ENCODE results near the gene ENKUR. TPM values are rescaled to one million over a fixed set of nuclear protein-coding genes. Genes with fewer than 3 reads are reported as not detected.
"Not testable (repeated sequence)": the region's sequence is repeated elsewhere in the genome, so short reads cannot be mapped to it uniquely, and the experiment has no call there.

Gene ENKUR
- total and polyA plus RNA-seq, 8 donors, result 0.35 to 4.9 (median 1.0) TPM; not detected in 4

- H3K9me3 ChIP-seq, result no peaks in the 10 kb centered on the region
- H3K4me1 ChIP-seq, result peaks cover 0 to 4% (median 0%) of the 10 kb centered on the region in 4 donors
- H3K27me3 ChIP-seq, result no peaks in the 10 kb centered on the region
- no peak overlapping the region for H3K4me3 ChIP-seq
- DNase-seq, result peak in 1 of 2 donors; percentile 63
- WGBS, 5 donors, result 24 to 55% (median 25%) methylated on average over 2 of the region's 2 CpGs
- intact Hi-C loops (cut with DNase I; ENCODE audit: low total_unique reads), result no loop called here
- peak overlapping the region in 2 of 5 donors; percentile 1 to 14 for H3K27ac ChIP-seq
- TF ChIP-seq POLR2A (IDR thresholded peaks at IDR 0.05) (no peak), POLR2AphosphoS5 (IDR thresholded peaks at IDR 0.05) (peak in 2 of 3 donors; percentile 2 to 12)
- no peaks in the 10 kb centered on the region for H3K36me3 ChIP-seq
Observed at GRCh38 chr10:24974976-24975375, 41.0 kb downstream of the ENKUR start.

GRCh38 chr10:24973163-24973562 is 42.8 kb downstream of the ENKUR start:
- no peaks in the 10 kb centered on the region for H3K27me3 ChIP-seq
- no peak for DNase-seq
- WGBS, 5 donors, result 79 to 91% (median 88%) methylated on average over 5 of the region's 5 CpGs
- no peak overlapping the region for H3K4me3 ChIP-seq
- H3K9me3 ChIP-seq, result no peaks in the 10 kb centered on the region
- TF ChIP-seq EP300 (IDR thresholded peaks at IDR 0.05) (no peak), CTCF (IDR thresholded peaks at IDR 0.05) (no peak), POLR2AphosphoS5 (IDR thresholded peaks at IDR 0.05) (no peak), POLR2A (IDR thresholded peaks at IDR 0.05) (no peak)
- H3K27ac ChIP-seq, result no peak overlapping the region
- H3K4me1 ChIP-seq, result peaks cover 0 to 4% (median 0%) of the 10 kb centered on the region in 4 donors
- intact Hi-C loops (cut with DNase I; ENCODE audit: low total_unique reads), result no loop called here
- no peaks in the 10 kb centered on the region for H3K36me3 ChIP-seq

- H3K4me1 ChIP-seq, result peaks cover 0 to 4% (median 0%) of the 10 kb centered on the region in 4 donors
- no peaks in the 10 kb centered on the region for H3K9me3 ChIP-seq
- no peaks in the 10 kb centered on the region for H3K36me3 ChIP-seq
- DNase-seq, result no peak
- intact Hi-C loops (cut with DNase I; ENCODE audit: low total_unique reads), result no loop called here
- no peak overlapping the region for H3K27ac ChIP-seq
- no peak overlapping the region for H3K4me3 ChIP-seq
- H3K27me3 ChIP-seq, result no peaks in the 10 kb centered on the region
- TF ChIP-seq CTCF (IDR thresholded peaks at IDR 0.05) (no peak), POLR2A (IDR thresholded peaks at IDR 0.05) (no peak), EP300 (IDR thresholded peaks at IDR 0.05) (no peak), POLR2AphosphoS5 (IDR thresholded peaks at IDR 0.05) (no peak)
Observed at GRCh38 chr10:24971374-24971773, 44.6 kb downstream of the ENKUR start.

- H3K9me3 ChIP-seq, result no peaks in the 10 kb centered on the region
- H3K36me3 ChIP-seq, result no peaks in the 10 kb centered on the region
- H3K4me1 ChIP-seq, result peaks cover 0 to 3% (median 0%) of the 10 kb centered on the region in 4 donors
- H3K27me3 ChIP-seq, result no peaks in the 10 kb centered on the region
- H3K27ac ChIP-seq, result no peak overlapping the region
- H3K4me3 ChIP-seq, result no peak overlapping the region
- intact Hi-C loops (cut with DNase I; ENCODE audit: low total_unique reads), result no loop called here
- peak in 1 of 2 donors; percentile 49 for DNase-seq
- 46 to 72% (median 64%) methylated on average over 2 of the region's 2 CpGs for WGBS, 5 donors
- TF ChIP-seq POLR2AphosphoS5 (IDR thresholded peaks at IDR 0.05) (no peak), POLR2A (IDR thresholded peaks at IDR 0.05) (no peak)
Observed at GRCh38 chr10:24969841-24970281, 46.1 kb downstream of the ENKUR start.

GRCh38 chr10:24968951-24969350 is 47.0 kb downstream of the ENKUR start:
- H3K4me1 ChIP-seq; H3K27ac ChIP-seq; H3K9me3 ChIP-seq; intact Hi-C loops (cut with DNase I; ENCODE audit: low total_unique reads); H3K27me3 ChIP-seq; DNase-seq; H3K4me3 ChIP-seq; H3K36me3 ChIP-seq: not testable (repeated sequence)
- 88 to 94% (median 92%) methylated on average over 11 of the region's 11 CpGs for WGBS, 5 donors

GRCh38 chr10:24968349-24968748 is 47.6 kb downstream of the ENKUR start:
- Histone ChIP-seq H3K27ac (no peak overlapping the region), H3K27me3 (no peaks in the 10 kb centered on the region), H3K9me3 (no peaks in the 10 kb centered on the region), H3K4me3 (no peak overlapping the region), H3K4me1 (peaks cover 0 to 7% (median 4%) of the 10 kb centered on the region in 4 donors), H3K36me3 (no peaks in the 10 kb centered on the region)
- 85 to 96% (median 95%) methylated on average over 7 of the region's 7 CpGs for WGBS, 5 donors
- DNase-seq, result no peak
- TF ChIP-seq CTCF (IDR thresholded peaks at IDR 0.05) (no peak), POLR2AphosphoS5 (IDR thresholded peaks at IDR 0.05) (no peak), POLR2A (IDR thresholded peaks at IDR 0.05) (no peak), EP300 (IDR thresholded peaks at IDR 0.05) (no peak)
- intact Hi-C loops (cut with DNase I; ENCODE audit: low total_unique reads), result no loop called here

Measured in stomach (tissue), 9 donors.